Caco-2 (cell line): Measurements from ENCODE around the gene SBNO2. TPM values are rescaled to one million over a fixed set of nuclear protein-coding genes. Genes with fewer than 3 reads are reported as not detected.

ENCODE experiments used
- BruUV-seq: library from RNA; stranded (reverse); fragments of 400-500 nt; replicated peaks from 2 replicates; lab custom pipeline; 2021; lab: Mats Ljungman, UMichigan
- CTCF ChIA-PET: fragments of 300-600 bp; sonication (Branson Sonifier 250); formaldehyde crosslinking; loops from one replicate; lab custom pipeline; 2022; ENCODE audit warnings: antibody characterized with exemption; lab: Charles Lee
- POLR2A ChIA-PET: fragments of 300-600 bp; sonication (Branson Sonifier 250); formaldehyde crosslinking; loops from one replicate; lab custom pipeline; 2022; ENCODE audit warnings: antibody characterized with exemption; lab: Charles Lee
- DNase-seq, 2 experiments: peaks; one replicate each; pipeline versions ENCODE4 v3.0.0 to v3.0.0-alpha.2; 2020 to 2022
- H3K27me3 ChIP-seq: replicated peaks from 2 replicates; pipeline ENCODE4 v1.6.0; 2011; ENCODE audit warnings: low read length; ENCODE audit not compliant: control insufficient read depth, insufficient read depth
- H3K36me3 ChIP-seq: 2 replicates; pipeline ENCODE4 v1.5.1; 2011; ENCODE audit warnings: low read length; ENCODE audit not compliant: control insufficient read depth, insufficient read depth
- H3K4me1 ChIP-seq: fragments of 250-450 bp; sonication (Bioruptor Pico); 2 replicates; pipeline ENCODE4 v1.5.1; 2020; ENCODE audit warnings: mild to moderate bottlenecking
- H3K4me3 ChIP-seq: 2 replicates; pipeline ENCODE4 v1.5.1; 2011; ENCODE audit warnings: low read depth, mild to moderate bottlenecking, control low read depth, low read length
- H3K9me3 ChIP-seq: fragments of 250-450 bp; sonication (Bioruptor Pico); 2 replicates; pipeline ENCODE4 v1.5.1; 2020; ENCODE audit warnings: mild to moderate bottlenecking, moderate library complexity
- H3K27ac Mint-ChIP-seq: one replicate; pipeline ENCODE4 v1.8.0; 2022; ENCODE audit warnings: mixed read lengths; ENCODE audit not compliant: unreplicated experiment
- H3K27me3 Mint-ChIP-seq: one replicate; pipeline ENCODE4 v1.8.0; 2022; ENCODE audit warnings: mixed read lengths; ENCODE audit not compliant: insufficient read depth, unreplicated experiment
- H3K36me3 Mint-ChIP-seq: one replicate; pipeline ENCODE4 v1.8.0; 2022; ENCODE audit warnings: mild to moderate bottlenecking, mixed read lengths; ENCODE audit not compliant: insufficient read depth, unreplicated experiment
- H3K4me1 Mint-ChIP-seq: one replicate; pipeline ENCODE4 v1.8.0; 2022; ENCODE audit warnings: low read depth, mixed read lengths; ENCODE audit not compliant: unreplicated experiment
- H3K4me3 Mint-ChIP-seq: one replicate; pipeline ENCODE4 v1.8.0; 2022; ENCODE audit warnings: mild to moderate bottlenecking, moderate library complexity, mixed read lengths; ENCODE audit not compliant: unreplicated experiment
- H3K9me3 Mint-ChIP-seq: one replicate; pipeline ENCODE4 v1.8.0; 2022; ENCODE audit warnings: mixed read lengths; ENCODE audit not compliant: unreplicated experiment
- intact Hi-C: fragments of 100-400 bp; cut with micrococcal nuclease; formaldehyde crosslinking; loops from one replicate; pipeline ENCODE4 v1.10.0; 2022; ENCODE audit not compliant: unreplicated experiment
- total RNA-seq: library from RNA; stranded (reverse); gene quantifications from 2 replicates; pipeline ENCODE4 v1.2.3, GENCODE V29; 2022
- TF ChIP-seq, protein P1 (sequence below), 2 experiments: fragments of 200-600 bp in 1 of 2; IDR thresholded peaks; 1 replicate in 1 of 2; 2 replicates in 1 of 2; pipeline versions ENCODE4 v1.5.1 to v1.8.0; 2011 to 2022; ENCODE audit warnings: antibody characterized with exemption in 1 of 2, control low read depth in 1 of 2, inconsistent platforms in 1 of 2, low read depth in 1 of 2, low read length in 1 of 2, mild to moderate bottlenecking in 1 of 2, moderate library complexity in 1 of 2; ENCODE audit not compliant: insufficient read depth in 1 of 2, severe bottlenecking in 1 of 2, unreplicated experiment in 1 of 2

The SBNO2 gene
- total RNA-seq, 1 experiment from 2014 or later, result 41.2 TPM

DNA sequence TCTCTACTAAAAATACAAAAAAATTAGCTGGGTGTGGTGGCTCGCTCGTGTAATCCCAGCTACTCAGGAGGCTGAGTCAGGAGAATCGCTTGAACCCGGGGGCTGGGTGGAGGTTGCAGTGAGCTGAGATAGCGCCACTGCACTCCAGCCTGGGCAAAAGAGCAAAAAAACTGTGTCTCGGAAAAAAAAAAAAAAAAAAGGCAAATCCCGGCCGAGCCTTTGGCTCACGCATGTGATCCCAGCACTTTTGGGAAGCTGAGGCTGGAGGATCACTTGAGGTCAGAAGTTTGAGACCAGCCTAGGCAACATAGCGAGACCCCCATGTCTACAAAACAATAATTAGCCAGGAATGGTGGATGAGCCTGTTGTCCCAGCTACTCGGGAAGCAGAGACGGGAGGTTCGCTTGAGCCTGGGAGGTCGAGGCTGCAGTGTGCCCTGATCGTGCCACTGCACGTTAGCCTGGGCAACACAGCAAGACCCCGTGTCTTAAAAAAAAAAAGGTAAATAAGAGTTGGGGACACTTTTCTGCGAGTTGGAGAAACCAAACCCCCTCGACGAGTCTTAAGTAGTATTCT is 70.8 kb downstream of the SBNO2 start:
- TF ChIP-seq, protein P1, sequence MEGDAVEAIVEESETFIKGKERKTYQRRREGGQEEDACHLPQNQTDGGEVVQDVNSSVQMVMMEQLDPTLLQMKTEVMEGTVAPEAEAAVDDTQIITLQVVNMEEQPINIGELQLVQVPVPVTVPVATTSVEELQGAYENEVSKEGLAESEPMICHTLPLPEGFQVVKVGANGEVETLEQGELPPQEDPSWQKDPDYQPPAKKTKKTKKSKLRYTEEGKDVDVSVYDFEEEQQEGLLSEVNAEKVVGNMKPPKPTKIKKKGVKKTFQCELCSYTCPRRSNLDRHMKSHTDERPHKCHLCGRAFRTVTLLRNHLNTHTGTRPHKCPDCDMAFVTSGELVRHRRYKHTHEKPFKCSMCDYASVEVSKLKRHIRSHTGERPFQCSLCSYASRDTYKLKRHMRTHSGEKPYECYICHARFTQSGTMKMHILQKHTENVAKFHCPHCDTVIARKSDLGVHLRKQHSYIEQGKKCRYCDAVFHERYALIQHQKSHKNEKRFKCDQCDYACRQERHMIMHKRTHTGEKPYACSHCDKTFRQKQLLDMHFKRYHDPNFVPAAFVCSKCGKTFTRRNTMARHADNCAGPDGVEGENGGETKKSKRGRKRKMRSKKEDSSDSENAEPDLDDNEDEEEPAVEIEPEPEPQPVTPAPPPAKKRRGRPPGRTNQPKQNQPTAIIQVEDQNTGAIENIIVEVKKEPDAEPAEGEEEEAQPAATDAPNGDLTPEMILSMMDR (IDR thresholded peaks at IDR 0.05; ENCODE audit: insufficient read depth in 1 of 2, low read depth in 1 of 2, low read length in 1 of 2, severe bottlenecking in 1 of 2, unreplicated experiment in 1 of 2), result no peak
- no peaks in the 10 kb centered on the region for H3K27me3 Mint-ChIP-seq
- H3K9me3 ChIP-seq, result no peaks in the 10 kb centered on the region
- BruUV-seq, result no TSS peak
- intact Hi-C loops, result loop anchor here (1.0 to 10.0 kb wide), 3 partner anchors 8 to 78 kb away; partner anchors contain the start of genes CNN2, POLR2E, RNU6-2 and TMEM259
- CTCF ChIA-PET, result no interaction called here
- no peaks in the 10 kb centered on the region for H3K27me3 ChIP-seq
- DNase-seq, result no peak
- H3K4me3 ChIP-seq, result peak overlapping the region; percentile 32
- POLR2A ChIA-PET, result interaction anchor here (0.7 to 2.3 kb wide), 4 partner anchors 37 to 77 kb away, joined by 6 to 19 read pairs (median 8); partner anchors contain the start of genes ABCA7, ARHGAP45 and CNN2
- H3K36me3 ChIP-seq, result peaks cover 1% of the 10 kb centered on the region; the same call in 1 of the 2 replicates
- H3K27ac Mint-ChIP-seq, result peak overlapping the region; percentile 73
- H3K4me1 ChIP-seq, result peaks cover 34% of the 10 kb centered on the region
- peak overlapping the region; percentile 68 for H3K4me3 Mint-ChIP-seq
- no peaks in the 10 kb centered on the region for H3K9me3 Mint-ChIP-seq
- H3K4me1 Mint-ChIP-seq, result peaks cover 9% of the 10 kb centered on the region
- peaks cover 49% of the 10 kb centered on the region for H3K36me3 Mint-ChIP-seq

DNA sequence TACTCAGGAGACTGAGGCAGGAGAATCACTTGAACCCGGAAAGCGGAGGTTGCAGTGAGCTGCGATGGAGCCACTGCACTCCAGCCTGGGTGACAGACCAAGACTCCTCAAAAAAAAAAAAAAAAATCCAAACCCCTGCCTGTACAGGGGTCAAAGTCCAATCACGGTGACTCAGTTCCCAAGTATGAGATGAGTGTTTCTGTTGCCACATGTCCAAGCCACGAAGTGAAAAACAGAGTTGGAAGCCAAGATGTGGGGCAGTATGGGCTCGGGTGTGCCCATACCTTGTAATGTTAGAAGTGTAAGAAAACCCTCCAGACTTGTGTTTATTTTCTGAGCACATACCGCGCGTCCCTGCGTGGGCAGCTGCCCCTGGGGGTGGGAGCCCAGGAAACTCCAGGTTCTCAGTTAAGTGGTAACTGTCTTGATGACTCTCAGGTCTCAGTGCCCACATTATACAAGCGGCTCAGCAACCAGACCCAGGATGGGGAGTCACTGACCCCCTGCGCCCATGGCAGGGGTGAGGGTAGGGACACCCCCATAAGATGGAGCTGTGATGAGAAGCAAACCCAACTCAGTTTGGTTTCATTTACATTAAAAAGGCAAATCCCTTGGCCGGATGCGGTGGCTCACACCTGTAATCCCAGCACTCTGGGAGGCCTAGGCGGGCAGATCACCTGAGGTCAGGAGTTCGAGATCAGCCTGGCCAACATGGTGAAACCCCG is 71.5 kb downstream of the SBNO2 start:
- TSS peak; percentile 91 for BruUV-seq
- POLR2A ChIA-PET, result interaction anchor here (0.7 kb wide), 2 partner anchors 63 to 75 kb away, joined by 6 to 9 read pairs; partner anchors contain the start of gene ABCA7
- peak; percentile 80 to 87 for DNase-seq
- no peaks in the 10 kb centered on the region for H3K27me3 Mint-ChIP-seq
- peaks cover 49% of the 10 kb centered on the region for H3K36me3 Mint-ChIP-seq
- CTCF ChIA-PET, result no interaction called here
- H3K9me3 ChIP-seq, result no peaks in the 10 kb centered on the region
- peaks cover 40% of the 10 kb centered on the region for H3K4me1 ChIP-seq
- no peaks in the 10 kb centered on the region for H3K9me3 Mint-ChIP-seq
- peak overlapping the region; percentile 73 for H3K27ac Mint-ChIP-seq
- H3K4me3 ChIP-seq, result no peak overlapping the region
- TF ChIP-seq, protein P1 (IDR thresholded peaks at IDR 0.05; ENCODE audit: insufficient read depth in 1 of 2, low read depth in 1 of 2, low read length in 1 of 2, severe bottlenecking in 1 of 2, unreplicated experiment in 1 of 2), result no peak
- H3K27me3 ChIP-seq, result no peaks in the 10 kb centered on the region
- no peaks in the 10 kb centered on the region; the same call in 1 of the 2 replicates for H3K36me3 ChIP-seq
- H3K4me3 Mint-ChIP-seq, result peak overlapping the region; percentile 68
- H3K4me1 Mint-ChIP-seq, result peaks cover 16% of the 10 kb centered on the region
- intact Hi-C loops, result loop anchor here (1.0 to 10.0 kb wide), 3 partner anchors 7 to 78 kb away; partner anchors contain the start of genes CNN2, POLR2E, RNU6-2 and TMEM259

DNA sequence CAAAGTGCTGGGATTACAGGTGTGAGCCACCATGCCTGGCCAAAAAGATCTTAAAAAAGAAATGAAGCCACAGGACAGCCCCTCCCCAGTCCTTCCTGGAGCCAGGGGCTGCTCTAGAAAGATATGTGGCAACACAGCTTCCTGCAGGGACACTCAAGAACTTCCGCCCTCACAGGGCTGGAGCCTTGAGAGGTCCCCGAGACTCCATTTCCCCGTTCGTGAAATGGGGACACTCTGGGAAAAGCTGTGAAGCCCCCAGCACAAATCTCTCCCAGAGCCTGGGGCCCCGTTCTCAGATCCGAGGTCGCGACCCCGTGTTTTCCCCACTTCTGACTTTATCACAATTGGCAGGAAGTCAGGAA is 72.8 kb downstream of the SBNO2 start:
- Histone ChIP-seq H3K27me3 (no peaks in the 10 kb centered on the region), H3K36me3 (no peaks in the 10 kb centered on the region), H3K4me3 (no peak overlapping the region), H3K9me3 (no peaks in the 10 kb centered on the region), H3K4me1 (peaks cover 44% of the 10 kb centered on the region)
- Mint-ChIP-seq H3K4me3 (no peak overlapping the region), H3K9me3 (no peaks in the 10 kb centered on the region), H3K4me1 (peaks cover 17% of the 10 kb centered on the region), H3K27me3 (no peaks in the 10 kb centered on the region), H3K36me3 (peaks cover 36% of the 10 kb centered on the region), H3K27ac (peak overlapping the region; percentile 73)
- no peak for DNase-seq
- BruUV-seq, result no TSS peak
- POLR2A ChIA-PET, result no interaction called here
- intact Hi-C loops, result loop anchor here (10.0 kb wide), 1 partner anchor 77 kb away; the partner anchor contains the start of genes CNN2, RNU6-2 and TMEM259
- CTCF ChIA-PET, result no interaction called here
- TF ChIP-seq, protein P1 (IDR thresholded peaks at IDR 0.05; ENCODE audit: insufficient read depth in 1 of 2, low read depth in 1 of 2, low read length in 1 of 2, severe bottlenecking in 1 of 2, unreplicated experiment in 1 of 2), result no peak
